Astrocyte (in vitro differentiated cells and primary cell): ENCODE measurements around the gene CYP4F22. TPM values are rescaled to one million over a fixed set of nuclear protein-coding genes. Genes with fewer than 3 reads are reported as not detected.

Experiments
- DNase-seq: peaks from one replicate; pipeline ENCODE4 v3.0.0-alpha.2; 2010; ENCODE audit warnings: low read depth
- FAIRE-seq: peaks from 2 replicates; lab custom pipeline; 2011; peaks lifted over from hg19 to GRCh38; lab: Jason Lieb, UNC
- H2AFZ ChIP-seq: 2 replicates; pipeline ENCODE4 v1.6.0; 2012; ENCODE audit warnings: low read depth, low read length, inconsistent platforms
- H3K27ac ChIP-seq: 2 replicates; pipeline ENCODE4 v1.5.1; 2011; ENCODE audit warnings: low read depth, low read length, inconsistent platforms
- H3K27me3 ChIP-seq: 2 replicates; pipeline ENCODE4 v1.6.0; 2011; ENCODE audit warnings: low read length, inconsistent platforms; ENCODE audit not compliant: insufficient read depth
- H3K36me3 ChIP-seq: 2 replicates; pipeline ENCODE4 v1.5.1; 2011; ENCODE audit warnings: low read length, inconsistent platforms; ENCODE audit not compliant: insufficient read depth
- H3K4me1 ChIP-seq: 2 replicates; pipeline ENCODE4 v1.5.1; 2011; ENCODE audit warnings: low read length, inconsistent platforms; ENCODE audit not compliant: insufficient read depth
- H3K4me2 ChIP-seq: 2 replicates; pipeline ENCODE4 v1.6.0; 2012; ENCODE audit warnings: low read length, inconsistent platforms
- H3K4me3 ChIP-seq: 2 replicates; pipeline ENCODE4 v1.5.1; 2011; ENCODE audit warnings: low read depth, mild to moderate bottlenecking, low read length, inconsistent platforms; ENCODE audit not compliant: insufficient read depth
- H3K79me2 ChIP-seq: 2 replicates; pipeline ENCODE4 v1.6.0; 2012; ENCODE audit warnings: mild to moderate bottlenecking, low read length, inconsistent platforms; ENCODE audit not compliant: insufficient read depth
- H3K9ac ChIP-seq: 2 replicates; pipeline ENCODE4 v1.6.0; 2012; ENCODE audit warnings: mild to moderate bottlenecking, low read length, inconsistent platforms
- H3K9me3 ChIP-seq: 2 replicates; pipeline ENCODE4 v1.5.1; 2012; ENCODE audit warnings: low read depth, mild to moderate bottlenecking, low read length, inconsistent platforms; ENCODE audit not compliant: insufficient read depth
- H4K20me1 ChIP-seq: 2 replicates; pipeline ENCODE4 v1.6.0; 2012; ENCODE audit warnings: low read length, inconsistent platforms; ENCODE audit not compliant: insufficient read depth
- H3K27ac Mint-ChIP-seq: one replicate; pipeline ENCODE4 v1.8.0; 2021; ENCODE audit warnings: mild to moderate bottlenecking, mixed read lengths; ENCODE audit not compliant: unreplicated experiment
- H3K27me3 Mint-ChIP-seq: one replicate; pipeline ENCODE4 v1.8.0; 2021; ENCODE audit warnings: low read depth, mixed read lengths; ENCODE audit not compliant: unreplicated experiment
- H3K36me3 Mint-ChIP-seq: one replicate; pipeline ENCODE4 v1.8.0; 2021; ENCODE audit warnings: low read depth, mixed read lengths; ENCODE audit not compliant: unreplicated experiment
- H3K4me1 Mint-ChIP-seq: one replicate; pipeline ENCODE4 v1.8.0; 2021; ENCODE audit warnings: low read depth, mixed read lengths; ENCODE audit not compliant: unreplicated experiment
- H3K4me3 Mint-ChIP-seq: one replicate; pipeline ENCODE4 v1.8.0; 2021; ENCODE audit warnings: mild to moderate bottlenecking, moderate library complexity, mixed read lengths; ENCODE audit not compliant: unreplicated experiment
- H3K9me3 Mint-ChIP-seq: one replicate; pipeline ENCODE4 v1.8.0; 2021; ENCODE audit warnings: mild to moderate bottlenecking, mixed read lengths; ENCODE audit not compliant: unreplicated experiment
- EZH2 ChIP-seq: IDR thresholded peaks from 2 replicates; pipeline ENCODE4 v1.6.1; 2012; ENCODE audit warnings: mild to moderate bottlenecking, low read length, inconsistent platforms; ENCODE audit not compliant: insufficient read depth
- total RNA-seq: library from RNA; stranded (reverse); gene quantifications from 2 replicates; pipeline ENCODE4 v1.2.1, GENCODE V29; 2021
- TF ChIP-seq, protein P1 (sequence below): IDR thresholded peaks from 2 replicates; pipeline ENCODE4 v1.5.1; 2011; ENCODE audit warnings: low read depth, mild to moderate bottlenecking, inconsistent platforms, low read length, moderate library complexity; ENCODE audit not compliant: insufficient read depth

Gene CYP4F22
- total RNA-seq, 1 donor from 2014 or later, result not detected

- FAIRE-seq (no peak), DNase-seq (no peak)
- no peak overlapping the region for H3K4me2 ChIP-seq
- H3K27me3 ChIP-seq, result no peaks in the 10 kb centered on the region
- no peak overlapping the region for H3K4me3 Mint-ChIP-seq
- no peaks in the 10 kb centered on the region for H4K20me1 ChIP-seq
- H3K36me3 ChIP-seq, result no peaks in the 10 kb centered on the region
- no peaks in the 10 kb centered on the region for H3K4me1 Mint-ChIP-seq
- peaks cover 31% of the 10 kb centered on the region for H3K9me3 Mint-ChIP-seq
- no peaks in the 10 kb centered on the region for H3K27me3 Mint-ChIP-seq
- H3K9ac ChIP-seq, result no peak overlapping the region
- H3K9me3 ChIP-seq, result peaks cover 3% of the 10 kb centered on the region
- no peak overlapping the region for H3K4me3 ChIP-seq
- H3K79me2 ChIP-seq, result no peaks in the 10 kb centered on the region
- no peak overlapping the region for H3K27ac ChIP-seq
- no peak for TF ChIP-seq EZH2
- TF ChIP-seq, protein P1, sequence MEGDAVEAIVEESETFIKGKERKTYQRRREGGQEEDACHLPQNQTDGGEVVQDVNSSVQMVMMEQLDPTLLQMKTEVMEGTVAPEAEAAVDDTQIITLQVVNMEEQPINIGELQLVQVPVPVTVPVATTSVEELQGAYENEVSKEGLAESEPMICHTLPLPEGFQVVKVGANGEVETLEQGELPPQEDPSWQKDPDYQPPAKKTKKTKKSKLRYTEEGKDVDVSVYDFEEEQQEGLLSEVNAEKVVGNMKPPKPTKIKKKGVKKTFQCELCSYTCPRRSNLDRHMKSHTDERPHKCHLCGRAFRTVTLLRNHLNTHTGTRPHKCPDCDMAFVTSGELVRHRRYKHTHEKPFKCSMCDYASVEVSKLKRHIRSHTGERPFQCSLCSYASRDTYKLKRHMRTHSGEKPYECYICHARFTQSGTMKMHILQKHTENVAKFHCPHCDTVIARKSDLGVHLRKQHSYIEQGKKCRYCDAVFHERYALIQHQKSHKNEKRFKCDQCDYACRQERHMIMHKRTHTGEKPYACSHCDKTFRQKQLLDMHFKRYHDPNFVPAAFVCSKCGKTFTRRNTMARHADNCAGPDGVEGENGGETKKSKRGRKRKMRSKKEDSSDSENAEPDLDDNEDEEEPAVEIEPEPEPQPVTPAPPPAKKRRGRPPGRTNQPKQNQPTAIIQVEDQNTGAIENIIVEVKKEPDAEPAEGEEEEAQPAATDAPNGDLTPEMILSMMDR, result no peak
- H2AFZ ChIP-seq, result no peak overlapping the region
- H3K36me3 Mint-ChIP-seq, result no peaks in the 10 kb centered on the region
- H3K27ac Mint-ChIP-seq, result no peak overlapping the region
- no peaks in the 10 kb centered on the region for H3K4me1 ChIP-seq
These were observed 9.5 kb downstream of the CYP4F22 start for GRCh38 chr19:15517778-15518177.

GRCh38 chr19:15519433-15519976, 11.2 kb downstream of the CYP4F22 start:
- Histone ChIP-seq H3K4me3 (no peak overlapping the region), H3K9me3 (peaks cover 3% of the 10 kb centered on the region), H3K9ac (no peak overlapping the region), H2AFZ (no peak overlapping the region), H3K36me3 (no peaks in the 10 kb centered on the region), H3K4me2 (no peak overlapping the region), H3K27me3 (no peaks in the 10 kb centered on the region), H3K4me1 (no peaks in the 10 kb centered on the region), H3K27ac (no peak overlapping the region), H3K79me2 (no peaks in the 10 kb centered on the region), H4K20me1 (no peaks in the 10 kb centered on the region)
- FAIRE-seq, result no peak
- Mint-ChIP-seq H3K9me3 (peaks cover 30% of the 10 kb centered on the region), H3K4me3 (no peak overlapping the region), H3K27ac (no peak overlapping the region), H3K36me3 (no peaks in the 10 kb centered on the region), H3K27me3 (no peaks in the 10 kb centered on the region), H3K4me1 (no peaks in the 10 kb centered on the region)
- TF ChIP-seq, protein P1, result no peak
- no peak for TF ChIP-seq EZH2
- DNase-seq, result no peak

- no peak overlapping the region for H3K4me3 ChIP-seq
- H3K27ac ChIP-seq, result no peak overlapping the region
- no peaks in the 10 kb centered on the region for H3K4me1 Mint-ChIP-seq
- H3K36me3 Mint-ChIP-seq, result no peaks in the 10 kb centered on the region
- H3K4me1 ChIP-seq, result no peaks in the 10 kb centered on the region
- H3K79me2 ChIP-seq, result no peaks in the 10 kb centered on the region
- H3K9me3 ChIP-seq, result no peaks in the 10 kb centered on the region
- H3K36me3 ChIP-seq, result no peaks in the 10 kb centered on the region
- H3K27me3 ChIP-seq, result no peaks in the 10 kb centered on the region
- peaks cover 19% of the 10 kb centered on the region for H3K9me3 Mint-ChIP-seq
- no peak overlapping the region for H3K4me2 ChIP-seq
- H3K4me3 Mint-ChIP-seq, result no peak overlapping the region
- H2AFZ ChIP-seq, result no peak overlapping the region
- no peak for FAIRE-seq
- H3K27me3 Mint-ChIP-seq, result no peaks in the 10 kb centered on the region
- no peak for TF ChIP-seq EZH2
- TF ChIP-seq, protein P1, result no peak
- no peak overlapping the region for H3K27ac Mint-ChIP-seq
- no peak overlapping the region for H3K9ac ChIP-seq
- no peaks in the 10 kb centered on the region for H4K20me1 ChIP-seq
- DNase-seq, result no peak
These were observed 16.5 kb downstream of the CYP4F22 start for GRCh38 chr19:15524781-15525180.
